ENCODE measurements around the gene STK31.
"Not testable (repeated sequence)": the region's sequence is repeated elsewhere in the genome, so short reads cannot be mapped to it uniquely, and the experiment has no call there.

Gene STK31, protein sequence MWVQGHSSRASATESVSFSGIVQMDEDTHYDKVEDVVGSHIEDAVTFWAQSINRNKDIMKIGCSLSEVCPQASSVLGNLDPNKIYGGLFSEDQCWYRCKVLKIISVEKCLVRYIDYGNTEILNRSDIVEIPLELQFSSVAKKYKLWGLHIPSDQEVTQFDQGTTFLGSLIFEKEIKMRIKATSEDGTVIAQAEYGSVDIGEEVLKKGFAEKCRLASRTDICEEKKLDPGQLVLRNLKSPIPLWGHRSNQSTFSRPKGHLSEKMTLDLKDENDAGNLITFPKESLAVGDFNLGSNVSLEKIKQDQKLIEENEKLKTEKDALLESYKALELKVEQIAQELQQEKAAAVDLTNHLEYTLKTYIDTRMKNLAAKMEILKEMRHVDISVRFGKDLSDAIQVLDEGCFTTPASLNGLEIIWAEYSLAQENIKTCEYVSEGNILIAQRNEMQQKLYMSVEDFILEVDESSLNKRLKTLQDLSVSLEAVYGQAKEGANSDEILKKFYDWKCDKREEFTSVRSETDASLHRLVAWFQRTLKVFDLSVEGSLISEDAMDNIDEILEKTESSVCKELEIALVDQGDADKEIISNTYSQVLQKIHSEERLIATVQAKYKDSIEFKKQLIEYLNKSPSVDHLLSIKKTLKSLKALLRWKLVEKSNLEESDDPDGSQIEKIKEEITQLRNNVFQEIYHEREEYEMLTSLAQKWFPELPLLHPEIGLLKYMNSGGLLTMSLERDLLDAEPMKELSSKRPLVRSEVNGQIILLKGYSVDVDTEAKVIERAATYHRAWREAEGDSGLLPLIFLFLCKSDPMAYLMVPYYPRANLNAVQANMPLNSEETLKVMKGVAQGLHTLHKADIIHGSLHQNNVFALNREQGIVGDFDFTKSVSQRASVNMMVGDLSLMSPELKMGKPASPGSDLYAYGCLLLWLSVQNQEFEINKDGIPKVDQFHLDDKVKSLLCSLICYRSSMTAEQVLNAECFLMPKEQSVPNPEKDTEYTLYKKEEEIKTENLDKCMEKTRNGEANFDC

DNA sequence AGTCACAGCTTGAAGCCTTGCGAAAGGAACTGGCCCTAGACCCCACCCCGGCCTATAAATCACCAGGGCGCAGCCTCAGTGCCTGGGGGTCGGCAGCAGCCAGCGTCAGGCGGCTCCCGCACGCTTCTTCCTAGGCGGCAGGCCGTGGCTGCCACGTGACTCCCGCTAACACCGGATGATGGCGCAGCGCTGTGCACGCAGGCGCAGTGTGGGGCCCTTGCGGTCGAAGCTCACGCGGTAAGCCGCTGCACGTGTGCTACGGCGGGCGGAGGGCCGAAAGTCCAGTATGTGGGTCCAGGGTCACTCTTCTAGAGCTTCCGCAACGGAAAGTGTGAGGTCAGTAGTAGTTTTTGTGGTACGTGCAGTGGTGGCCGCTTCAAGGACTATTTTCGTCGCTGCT, at the start of gene STK31:
Gene STK31, plus strand, starts transcription at position 220 of the 400 bp plus-strand sequence. Its CDS starts 67 bp downstream, at position 287.
- CTCF ChIA-PET = interaction anchor here (0.9 to 5.1 kb wide), 7 partner anchors 13 to 437 kb away, joined by 3 to 24 read pairs (median 4); no protein-coding TSS in a partner anchor
- Mint-ChIP-seq H3K27me3 (peaks cover 4% of the 10 kb centered on the region), H3K27ac (no peak within 1 kb of the TSS), H3K4me3 (no peak within 1 kb of the TSS), H3K9me3 (peaks cover 14% of the 10 kb centered on the region), H3K36me3 (peaks cover 13% of the 10 kb centered on the region), H3K4me1 (no peaks in the 10 kb centered on the region)
- DNase-seq = no peak

DNA sequence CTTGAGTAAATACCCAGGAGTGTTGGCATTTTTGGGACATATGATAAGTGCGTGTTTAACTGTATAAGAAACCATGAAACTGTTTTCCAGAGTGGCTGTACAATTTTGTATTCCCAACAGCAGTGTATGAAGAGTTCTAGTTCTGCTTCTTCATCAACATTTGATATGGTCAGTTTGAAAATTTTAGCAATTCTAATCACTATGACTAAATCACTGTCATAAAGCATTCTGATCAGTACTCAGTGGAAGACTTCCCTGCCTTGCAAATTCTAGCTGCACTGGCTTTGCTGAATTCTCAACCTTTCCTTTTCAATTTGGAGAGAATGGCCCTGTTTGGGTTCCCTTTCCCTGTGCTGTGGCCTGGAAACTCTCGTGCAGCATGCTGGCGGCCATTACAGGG, 48.6 kb upstream of the STK31 start:
- H3K27ac Mint-ChIP-seq = no peak overlapping the region
- H3K9me3 Mint-ChIP-seq = peaks cover 6% of the 10 kb centered on the region
- H3K27me3 Mint-ChIP-seq = no peaks in the 10 kb centered on the region
- H3K4me3 Mint-ChIP-seq = no peak overlapping the region
- no peaks in the 10 kb centered on the region for H3K4me1 Mint-ChIP-seq
- CTCF ChIA-PET = no interaction called here
- no peak for DNase-seq
- no peaks in the 10 kb centered on the region for H3K36me3 Mint-ChIP-seq

DNA sequence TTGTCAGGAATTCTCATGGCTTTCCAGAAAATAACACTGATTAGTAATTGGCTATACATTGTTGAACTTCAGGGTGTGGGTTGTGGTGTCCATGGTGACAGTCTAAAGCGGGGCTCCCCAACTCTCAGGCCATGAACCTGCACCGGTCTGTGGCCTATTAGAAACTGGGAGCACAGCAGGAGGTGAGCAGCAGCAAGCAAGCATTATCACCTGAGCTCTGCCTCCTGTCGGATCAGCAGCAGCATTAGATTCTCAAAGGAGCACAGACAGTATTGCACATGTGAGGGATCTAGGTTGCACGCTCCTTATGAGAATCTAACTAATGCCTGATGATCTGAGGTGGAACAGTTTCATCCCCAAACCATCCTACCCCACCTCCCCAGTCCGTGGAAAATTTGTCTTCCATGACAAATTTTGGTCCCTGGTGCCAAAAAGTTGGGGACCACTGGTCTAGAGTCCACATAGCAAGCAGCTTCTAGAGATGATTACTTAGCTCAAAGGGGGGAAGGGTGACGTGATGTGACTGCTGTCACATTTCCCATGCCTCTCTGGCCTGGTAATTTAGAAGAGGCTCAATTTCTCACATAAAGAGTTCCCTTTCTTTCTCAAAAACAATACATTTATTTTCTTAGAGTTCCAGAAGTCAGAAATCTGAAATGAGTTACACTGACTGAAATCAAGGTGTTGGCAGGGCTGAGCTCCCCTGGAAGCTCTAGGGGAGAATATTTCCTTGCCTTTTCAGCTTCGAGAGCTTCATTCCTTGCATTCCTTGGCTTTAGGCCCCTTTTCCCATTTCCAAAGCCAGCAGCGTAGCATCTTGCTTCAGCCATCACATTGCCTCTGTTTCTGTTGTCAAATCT, 47.7 kb upstream of the STK31 start:
- no peaks in the 10 kb centered on the region for H3K4me1 Mint-ChIP-seq
- no peak for DNase-seq
- no peaks in the 10 kb centered on the region for H3K27me3 Mint-ChIP-seq
- H3K36me3 Mint-ChIP-seq = no peaks in the 10 kb centered on the region
- H3K9me3 Mint-ChIP-seq = peaks cover 6% of the 10 kb centered on the region
- no peak overlapping the region for H3K4me3 Mint-ChIP-seq
- no peak overlapping the region for H3K27ac Mint-ChIP-seq
- CTCF ChIA-PET = no interaction called here

DNA sequence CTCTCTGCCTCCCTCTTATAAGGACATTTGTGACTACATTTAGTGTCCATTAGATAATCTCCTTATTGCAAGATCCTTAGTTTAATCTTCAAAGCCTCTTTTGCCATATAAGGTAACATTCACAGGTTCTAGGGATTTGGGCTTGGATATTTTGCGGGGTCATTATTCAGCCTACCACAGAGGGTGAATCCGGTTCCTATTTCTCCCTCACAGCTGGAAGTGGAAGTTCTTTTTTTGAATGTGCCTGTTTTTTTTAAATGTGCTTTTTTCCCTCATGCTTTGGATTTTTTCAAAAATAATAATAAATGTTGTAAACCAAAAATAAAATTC, 47.1 kb upstream of the STK31 start:
- H3K36me3 Mint-ChIP-seq = no peaks in the 10 kb centered on the region
- H3K27me3 Mint-ChIP-seq = no peaks in the 10 kb centered on the region
- no peak for DNase-seq
- H3K4me3 Mint-ChIP-seq = no peak overlapping the region
- H3K4me1 Mint-ChIP-seq = no peaks in the 10 kb centered on the region
- CTCF ChIA-PET = no interaction called here
- no peak overlapping the region for H3K27ac Mint-ChIP-seq
- peaks cover 6% of the 10 kb centered on the region for H3K9me3 Mint-ChIP-seq

DNA sequence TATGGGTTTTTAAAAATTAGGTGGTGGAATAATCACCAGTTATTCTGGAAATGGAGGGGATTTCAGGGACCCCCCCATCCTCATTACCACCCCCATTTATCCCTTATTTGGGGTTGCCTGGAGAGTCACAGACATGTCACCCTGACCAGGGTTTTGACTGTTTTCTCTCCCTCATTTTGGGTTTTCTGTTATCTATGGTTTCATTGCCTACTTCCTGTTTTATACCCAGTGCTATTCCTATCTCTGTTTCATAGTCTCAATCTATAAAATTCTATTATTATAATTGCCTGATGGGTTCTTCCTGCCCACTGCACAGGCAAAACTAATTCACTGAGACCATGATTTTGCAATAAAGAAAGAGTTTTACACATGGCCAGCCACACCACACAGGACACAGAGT, 45.9 kb upstream of the STK31 start:
- no peak overlapping the region for H3K4me3 Mint-ChIP-seq
- no peaks in the 10 kb centered on the region for H3K9me3 Mint-ChIP-seq

DNA sequence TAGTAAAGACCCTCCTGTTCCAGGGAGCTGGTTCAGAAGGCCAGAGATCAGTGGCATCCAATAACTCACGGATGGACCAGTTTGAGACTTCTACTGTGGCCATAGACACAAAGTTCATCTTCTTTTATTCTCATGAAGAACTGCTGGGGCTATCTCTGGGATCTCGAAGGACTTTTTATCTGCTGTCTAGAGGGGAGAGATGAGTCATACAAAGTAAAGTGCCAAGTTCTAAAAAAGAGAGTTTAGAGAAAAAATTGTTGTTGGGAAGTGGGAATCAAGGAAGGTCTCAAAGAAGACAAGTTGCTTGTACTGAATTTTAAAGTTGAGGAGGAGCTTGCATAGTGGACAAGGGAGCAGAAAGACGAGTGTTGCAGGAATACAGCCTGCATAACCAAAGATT, 38.0 kb upstream of the STK31 start:
- Mint-ChIP-seq H3K27me3 (peaks cover 8% of the 10 kb centered on the region), H3K9me3 (no peaks in the 10 kb centered on the region), H3K4me1 (no peaks in the 10 kb centered on the region), H3K27ac (no peak overlapping the region), H3K4me3 (no peak overlapping the region), H3K36me3 (no peaks in the 10 kb centered on the region)
- DNase-seq = no peak
- CTCF ChIA-PET = no interaction called here

More for the DNA sequence above, 45.9 kb upstream of the STK31 start:
- no peaks in the 10 kb centered on the region for H3K27me3 Mint-ChIP-seq
- H3K36me3 Mint-ChIP-seq = no peaks in the 10 kb centered on the region
- CTCF ChIA-PET = no interaction called here
- H3K4me1 Mint-ChIP-seq = no peaks in the 10 kb centered on the region
- DNase-seq = no peak
- H3K27ac Mint-ChIP-seq = no peak overlapping the region

DNA sequence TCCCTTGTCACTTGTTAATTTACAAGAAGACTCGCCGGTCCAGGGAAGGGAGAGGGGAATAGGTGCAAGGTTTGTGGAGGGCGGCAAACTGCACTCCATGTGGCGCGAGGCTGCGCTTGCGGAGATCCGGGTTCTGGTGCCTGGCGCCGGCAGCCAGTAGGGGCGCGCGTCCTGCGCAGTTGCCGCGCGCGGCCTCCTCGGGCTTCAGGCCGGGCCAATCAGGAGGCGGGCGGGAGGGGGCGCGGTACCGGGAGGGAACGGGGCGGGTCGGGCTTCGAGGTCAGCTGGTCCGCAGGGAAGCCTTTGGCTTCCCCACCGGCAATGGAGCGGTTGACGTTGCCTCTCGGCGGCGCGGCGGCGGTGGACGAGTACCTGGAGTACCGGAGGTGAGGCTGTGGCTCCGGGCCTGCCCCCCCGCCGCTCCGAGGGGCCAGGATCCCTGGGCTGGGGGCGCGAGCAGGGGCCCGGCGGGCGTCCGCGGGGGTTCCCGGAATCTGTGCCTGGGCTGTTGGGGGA, 30.1 kb upstream of the STK31 start, which contains the start of gene FAM221A:
Gene FAM221A, plus strand, starts transcription at position 302 of the 516 bp plus-strand sequence. Its CDS starts 20 bp downstream, at position 322.
- Mint-ChIP-seq H3K9me3 (no peaks in the 10 kb centered on the region), H3K4me1 (peaks cover 19% of the 10 kb centered on the region), H3K4me3 (peak within 1 kb of the TSS; percentile 93), H3K27ac (peak within 1 kb of the TSS; percentile 79), H3K36me3 (peaks cover 1% of the 10 kb centered on the region), H3K27me3 (peaks cover 5% of the 10 kb centered on the region)
- CTCF ChIA-PET = interaction anchor here (0.6 to 1.7 kb wide), 3 partner anchors 19 to 133 kb away, joined by 3 to 4 read pairs (median 3); partner anchors contain the start of gene STK31
- peak; percentile 89 for DNase-seq

DNA sequence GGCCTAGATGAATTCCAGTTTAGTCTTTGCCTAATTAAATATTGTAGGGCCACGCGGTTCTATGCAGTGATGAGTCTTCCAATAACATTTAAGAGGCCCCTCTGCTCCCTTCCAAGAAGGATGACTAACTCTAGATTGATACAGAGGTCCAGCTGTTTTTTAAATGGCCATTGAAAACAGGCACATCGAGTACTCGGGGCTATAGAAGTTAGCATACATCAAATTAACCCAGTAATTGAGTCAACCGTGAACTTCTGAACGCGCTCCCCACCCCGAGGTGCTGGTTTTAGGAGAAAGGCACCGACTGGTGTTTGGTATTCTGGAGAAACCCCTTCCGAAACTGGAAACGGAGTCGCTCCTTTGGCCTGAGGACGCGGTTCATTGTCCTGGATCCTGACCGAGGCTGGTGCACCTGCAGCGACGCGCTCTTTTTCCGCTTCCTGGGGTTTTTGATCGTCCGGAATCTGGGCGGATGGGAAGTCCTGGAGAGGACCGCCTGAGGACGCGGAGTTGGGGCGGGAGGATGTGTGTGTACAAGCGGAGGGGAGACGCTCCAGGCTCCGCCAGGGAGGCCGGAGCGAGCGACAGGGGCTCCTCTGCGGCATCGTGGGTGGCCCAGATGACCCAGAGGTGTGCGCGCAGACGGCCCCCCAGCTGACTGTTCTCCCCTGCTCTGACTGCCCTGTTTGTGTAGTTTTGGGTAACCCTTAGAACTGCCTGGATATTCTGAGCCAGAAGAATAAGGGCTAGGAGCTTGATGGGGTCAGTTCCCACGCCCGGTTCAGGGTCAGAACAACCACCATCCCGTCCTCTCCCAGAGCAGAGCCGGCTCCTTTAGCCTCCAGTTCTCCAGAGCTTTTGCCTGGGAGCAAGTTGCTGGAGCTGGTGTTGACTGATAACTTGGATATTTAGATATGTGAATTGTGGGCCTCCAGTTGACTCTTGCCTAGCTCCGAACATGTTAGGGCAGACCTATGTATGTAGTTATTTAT, 29.3 kb upstream of the STK31 start:
- H3K9me3 Mint-ChIP-seq = no peaks in the 10 kb centered on the region
- H3K36me3 Mint-ChIP-seq = peaks cover 1% of the 10 kb centered on the region
- H3K4me3 Mint-ChIP-seq = peak overlapping the region; percentile 93
- peak overlapping the region; percentile 79 for H3K27ac Mint-ChIP-seq
- peaks cover 19% of the 10 kb centered on the region for H3K4me1 Mint-ChIP-seq
- H3K27me3 Mint-ChIP-seq = peaks cover 4% of the 10 kb centered on the region
- DNase-seq = peak; percentile 73
- CTCF ChIA-PET = interaction anchor here (0.6 to 1.7 kb wide), 3 partner anchors 19 to 134 kb away, joined by 3 to 4 read pairs (median 4); no protein-coding TSS in a partner anchor

DNA sequence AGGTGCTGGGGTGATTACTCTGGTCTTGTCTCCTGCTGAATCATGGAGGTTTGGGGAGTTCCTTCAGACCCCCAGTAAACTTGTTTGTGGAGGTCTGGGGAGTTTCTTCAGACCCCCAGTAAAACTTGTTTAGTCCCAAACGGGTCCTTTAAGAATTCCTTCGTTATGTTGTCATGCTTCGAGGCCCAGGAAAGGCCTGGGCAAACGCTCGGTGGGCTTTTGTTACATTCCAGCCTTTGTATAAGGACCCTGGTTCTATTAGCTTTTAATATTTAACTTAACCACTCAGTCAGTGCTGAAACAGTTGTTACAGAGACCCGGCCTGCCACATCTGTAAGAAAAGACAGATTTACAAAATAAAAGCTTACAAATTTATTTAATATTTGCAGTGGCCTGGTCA, 26.0 kb upstream of the STK31 start:
- H3K27ac Mint-ChIP-seq, H3K36me3 Mint-ChIP-seq, H3K9me3 Mint-ChIP-seq, DNase-seq, H3K27me3 Mint-ChIP-seq, H3K4me3 Mint-ChIP-seq: not testable (repeated sequence)
- CTCF ChIA-PET = interaction anchor here (1.8 kb wide), 1 partner anchor 13 kb away, joined by 9 read pairs; no protein-coding TSS in a partner anchor
- H3K4me1 Mint-ChIP-seq = peaks cover 16% of the 10 kb centered on the region

DNA sequence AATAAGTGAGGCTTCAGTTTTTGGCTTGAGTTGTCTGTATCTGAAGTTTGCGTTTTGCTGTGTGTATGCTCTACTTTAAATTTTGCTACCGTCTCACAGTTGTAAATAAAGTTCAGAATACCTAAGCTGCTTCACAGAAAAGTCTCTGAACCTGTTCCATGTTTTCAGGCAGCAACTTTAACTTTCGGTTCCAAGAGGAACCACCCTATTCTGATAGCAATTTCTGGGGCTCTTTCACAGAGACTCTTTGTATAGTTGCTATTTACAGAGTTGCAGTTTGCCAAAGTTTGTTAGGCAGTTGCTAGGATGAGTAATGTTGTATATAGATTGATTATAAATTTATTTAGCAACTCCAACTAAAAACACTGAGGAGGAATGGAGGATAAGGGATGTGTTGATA, 24.3 kb upstream of the STK31 start:
- Mint-ChIP-seq H3K4me1 (peaks cover 8% of the 10 kb centered on the region), H3K4me3 (no peak overlapping the region), H3K9me3 (no peaks in the 10 kb centered on the region), H3K36me3 (peaks cover 2% of the 10 kb centered on the region), H3K27me3 (no peaks in the 10 kb centered on the region), H3K27ac (no peak overlapping the region)
- no peak for DNase-seq
- CTCF ChIA-PET = interaction anchor here (1.0 to 2.7 kb wide), 2 partner anchors 11 to 139 kb away, joined by 4 to 14 read pairs; no protein-coding TSS in a partner anchor

DNA sequence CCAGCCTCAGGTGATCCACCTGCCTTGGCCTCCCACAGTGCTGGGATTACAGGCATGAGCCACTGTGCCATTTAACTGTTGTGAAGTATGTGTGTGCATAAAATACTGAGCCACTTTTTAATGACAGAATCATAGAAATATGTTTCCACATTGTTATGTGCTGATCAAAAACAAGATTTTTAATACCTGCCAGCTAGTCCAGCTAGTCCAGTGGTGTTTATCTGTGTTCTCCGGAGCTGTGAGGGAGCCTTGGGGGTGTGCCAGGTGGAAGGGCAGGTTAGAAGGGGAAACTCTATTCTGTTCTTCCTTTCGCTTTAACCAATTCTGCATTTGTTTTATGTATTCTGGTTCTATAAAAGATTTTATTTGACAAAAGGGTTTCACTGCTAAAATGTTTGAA, 23.0 kb upstream of the STK31 start:
- Mint-ChIP-seq H3K4me3 (no peak overlapping the region), H3K27ac (no peak overlapping the region), H3K4me1 (no peaks in the 10 kb centered on the region), H3K9me3 (no peaks in the 10 kb centered on the region), H3K27me3 (no peaks in the 10 kb centered on the region), H3K36me3 (peaks cover 6% of the 10 kb centered on the region)
- CTCF ChIA-PET = interaction anchor here (2.7 kb wide), 1 partner anchor 10 kb away, joined by 14 read pairs; no protein-coding TSS in a partner anchor
- DNase-seq = no peak

DNA sequence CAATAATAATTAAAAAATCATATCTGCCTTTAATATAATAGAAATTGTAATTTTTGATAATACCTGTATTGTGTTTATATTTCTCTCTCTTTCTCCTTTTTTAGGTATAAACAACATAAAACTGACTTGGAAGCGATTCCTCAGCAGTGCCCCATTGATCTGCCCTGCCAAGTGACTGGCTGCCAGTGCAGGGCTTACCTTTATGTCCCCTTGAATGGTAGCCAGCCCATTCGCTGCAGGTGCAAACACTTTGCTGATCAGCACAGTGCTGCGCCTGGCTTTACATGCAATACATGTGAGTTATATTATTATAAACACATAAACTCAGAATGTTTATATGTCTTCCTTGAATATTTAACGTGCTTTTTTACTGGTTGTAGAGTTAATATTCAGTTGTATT, 20.9 kb upstream of the STK31 start:
- CTCF ChIA-PET = no interaction called here
- H3K36me3 Mint-ChIP-seq = peaks cover 13% of the 10 kb centered on the region

More for the DNA sequence above, 20.9 kb upstream of the STK31 start:
- DNase-seq = no peak
- H3K4me1 Mint-ChIP-seq = no peaks in the 10 kb centered on the region
- H3K27me3 Mint-ChIP-seq = no peaks in the 10 kb centered on the region
- no peak overlapping the region for H3K4me3 Mint-ChIP-seq
- H3K9me3 Mint-ChIP-seq = no peaks in the 10 kb centered on the region
- H3K27ac Mint-ChIP-seq = no peak overlapping the region

Measured in activated naive CD4-positive, alpha-beta T cell treated with anti-CD3 and anti-CD28 coated beads, Interleukin-2, amount 10 ng/mL, durations not matched to agents 7 days and 5 days (primary cell).